HG03175 (cell line): ENCODE data around the gene GRM8.

ENCODE experiments used
- ATAC-seq: cut with Tn5 transposase; IDR thresholded peaks from one replicate; pipeline ENCODE4 v1.9.1; 2021; ENCODE audit warnings: mild to moderate bottlenecking, moderate library complexity; ENCODE audit not compliant: unreplicated experiment

GRM8 gene

DNA sequence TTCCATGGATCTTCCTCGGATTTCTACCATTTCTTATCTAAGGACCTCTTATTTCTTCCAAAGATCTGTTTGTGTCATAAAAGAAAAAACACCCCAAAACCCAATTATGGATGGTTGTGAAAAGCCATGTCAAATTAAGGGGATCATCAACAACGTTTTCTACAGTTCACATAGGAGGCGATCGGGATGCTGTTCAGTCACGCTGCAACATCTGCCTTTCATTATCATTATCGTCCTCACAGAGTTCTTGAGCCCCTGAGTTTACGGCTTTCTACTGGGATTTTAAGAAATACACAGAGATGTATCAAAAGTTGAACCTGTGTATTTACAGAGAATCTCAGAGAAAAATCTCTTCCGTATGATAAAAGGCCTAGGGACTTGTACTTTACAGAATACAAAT, 101.4 kb downstream of the GRM8 start:
- ATAC-seq, result no peak

GRCh38 chr7:127150543-127150942, 102.2 kb downstream of the GRM8 start:
- no peak for ATAC-seq

GRCh38 chr7:127146746-127147536, 105.8 kb downstream of the GRM8 start:
- ATAC-seq, result no peak

DNA sequence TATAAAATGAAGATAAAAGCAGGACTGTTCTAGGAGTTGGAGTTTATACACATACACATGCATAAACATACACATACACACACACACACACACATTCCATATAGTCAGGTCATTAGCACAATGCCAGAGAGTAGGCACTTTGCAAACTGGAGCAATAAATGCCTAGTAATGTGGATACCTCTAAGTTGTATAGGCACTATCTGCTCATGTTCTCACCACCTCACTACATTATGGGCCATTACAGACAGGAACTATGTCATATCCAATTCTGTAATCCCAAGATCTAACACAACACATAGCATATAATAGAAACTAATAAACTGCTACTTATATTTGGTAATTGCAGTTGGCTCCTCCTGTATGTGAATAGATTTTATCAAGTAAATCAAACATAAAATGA, 115.6 kb downstream of the GRM8 start:
- ATAC-seq, result no peak

DNA sequence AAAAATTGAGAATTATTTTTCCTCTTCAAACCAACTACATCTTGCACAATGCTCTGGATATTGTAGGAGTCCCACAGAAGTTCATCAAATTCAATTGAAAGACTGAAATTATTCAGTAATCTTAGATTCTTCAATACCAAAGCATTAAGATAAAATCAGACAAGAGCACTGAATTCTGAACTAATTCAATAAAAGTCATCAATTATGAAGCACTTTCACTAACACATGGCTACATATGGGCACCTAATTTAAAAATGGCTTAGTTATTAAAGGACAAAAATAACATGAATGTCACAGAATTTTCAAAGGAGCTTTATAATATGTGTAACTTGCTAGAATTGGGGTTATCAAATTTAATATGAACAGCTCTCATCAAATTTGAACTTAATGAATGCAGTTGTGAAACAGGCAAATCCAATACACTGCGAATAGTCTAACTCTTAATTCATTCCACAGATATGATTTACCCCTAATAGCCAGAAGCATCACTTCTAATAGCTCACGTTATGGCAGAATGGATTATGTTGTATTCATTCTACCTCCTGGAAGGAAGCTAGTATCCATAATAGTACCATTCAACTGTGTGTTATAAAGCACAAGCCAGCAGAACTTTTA, 116.8 kb downstream of the GRM8 start:
- ATAC-seq, result no peak

DNA sequence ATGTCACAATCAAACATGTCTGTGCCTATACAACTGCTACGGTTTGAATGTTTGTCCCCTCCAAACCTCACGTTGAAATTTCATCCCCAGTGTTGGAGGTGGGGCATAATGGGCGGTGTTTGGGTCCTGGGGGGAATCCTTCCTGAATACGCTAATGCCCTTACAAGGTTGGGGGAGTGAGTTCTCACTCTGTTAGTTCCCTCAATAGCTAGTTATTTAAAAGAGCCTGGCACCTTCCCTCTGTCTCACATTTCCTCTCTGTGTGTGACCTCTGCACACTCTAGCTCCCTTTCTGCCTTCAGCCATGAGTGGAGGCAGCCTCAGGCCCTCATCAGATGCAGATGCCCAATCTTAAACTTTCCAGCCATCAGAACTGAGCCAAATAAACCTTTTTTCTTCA, 129.5 kb downstream of the GRM8 start:
- ATAC-seq, result no peak

DNA sequence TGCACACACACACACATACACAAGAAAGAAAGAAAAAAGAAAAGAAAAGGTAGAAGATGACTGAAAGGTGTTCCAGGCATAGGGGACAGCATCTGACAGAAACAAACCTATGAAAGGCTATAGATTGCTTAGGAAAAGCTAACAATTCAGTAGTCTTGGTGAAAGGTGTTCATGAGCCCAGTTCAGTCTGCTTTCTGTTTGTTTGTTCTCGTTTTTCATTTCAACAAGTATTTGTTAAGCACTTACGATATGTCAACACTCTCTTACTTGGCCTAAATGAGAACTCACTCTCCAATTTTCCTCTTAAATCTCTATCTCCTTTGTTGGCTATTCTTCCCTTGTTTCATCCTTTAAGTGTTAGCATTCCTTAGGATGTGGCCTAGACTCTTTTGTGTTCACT, 133.2 kb downstream of the GRM8 start:
- ATAC-seq, result no peak

DNA sequence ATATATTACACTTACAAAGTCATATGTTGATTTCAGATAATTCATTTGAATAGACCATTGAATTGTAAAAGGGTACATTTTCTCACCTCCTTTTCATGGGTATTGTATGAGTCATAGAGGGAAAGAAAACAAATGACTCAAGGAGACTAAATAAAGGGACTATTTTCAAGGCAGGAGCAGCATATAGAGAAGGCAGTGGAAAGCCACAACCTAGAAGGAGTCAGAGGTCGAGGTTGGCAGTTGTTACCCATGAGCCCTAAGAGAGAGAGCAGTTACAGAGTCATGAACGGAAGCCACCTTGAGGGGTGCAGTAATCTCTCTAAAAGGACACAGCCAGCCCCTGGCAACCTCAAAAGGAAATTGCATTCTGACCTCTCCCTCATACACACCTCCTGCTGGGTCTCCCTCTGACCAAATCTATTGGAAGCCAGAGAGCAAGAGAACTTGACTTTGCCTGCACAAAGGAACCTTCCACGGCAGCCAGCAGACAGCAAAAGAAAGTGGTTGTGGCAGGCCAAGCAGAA, 137.9 kb downstream of the GRM8 start:
- peak; percentile 47 for ATAC-seq

- peak; percentile 85 for ATAC-seq
Observed at GRCh38 chr7:127107601-127108007, 145.1 kb downstream of the GRM8 start.

DNA sequence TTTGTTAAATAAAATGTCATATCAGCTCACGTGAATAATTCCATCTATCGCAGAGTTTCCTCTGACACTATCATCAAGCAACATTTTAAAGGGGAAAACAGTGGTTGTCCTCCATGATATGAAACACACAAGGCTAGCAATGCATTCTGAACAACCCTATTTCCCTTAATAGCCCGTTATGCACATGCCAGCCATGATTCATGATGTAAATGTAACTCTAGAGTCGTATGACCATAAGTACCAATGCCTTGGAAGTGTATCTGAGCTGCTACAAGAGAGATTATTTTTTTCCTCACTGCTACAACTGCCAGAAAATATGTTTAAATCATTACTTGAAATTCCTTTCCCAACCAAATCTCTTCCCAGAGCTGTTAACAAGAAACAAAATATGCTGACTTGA, 159.4 kb downstream of the GRM8 start:
- ATAC-seq, result no peak

DNA sequence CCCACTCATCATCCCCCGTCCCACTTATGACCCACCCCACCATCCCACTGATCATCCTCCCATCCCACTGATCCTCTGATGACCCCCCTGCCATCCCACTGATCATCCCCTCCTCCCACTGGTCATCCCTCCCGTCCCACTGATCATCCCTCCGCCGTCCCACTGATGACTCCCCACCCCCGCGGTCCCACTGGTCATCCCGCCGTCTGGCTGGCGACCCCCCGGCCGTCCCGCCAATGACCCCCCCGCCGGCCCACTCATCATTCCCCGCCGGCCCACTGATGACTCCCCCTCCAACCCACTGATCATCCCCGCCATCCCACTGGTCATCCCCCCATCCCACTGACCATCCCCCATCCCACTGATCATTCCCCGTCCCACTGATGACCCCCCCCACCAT, 161.1 kb downstream of the GRM8 start:
- ATAC-seq, result no peak

GRCh38 chr7:127089146-127089545, 163.6 kb downstream of the GRM8 start:
- no peak for ATAC-seq

- ATAC-seq, result no peak
Observed at GRCh38 chr7:127081539-127081938, 171.2 kb downstream of the GRM8 start.

DNA sequence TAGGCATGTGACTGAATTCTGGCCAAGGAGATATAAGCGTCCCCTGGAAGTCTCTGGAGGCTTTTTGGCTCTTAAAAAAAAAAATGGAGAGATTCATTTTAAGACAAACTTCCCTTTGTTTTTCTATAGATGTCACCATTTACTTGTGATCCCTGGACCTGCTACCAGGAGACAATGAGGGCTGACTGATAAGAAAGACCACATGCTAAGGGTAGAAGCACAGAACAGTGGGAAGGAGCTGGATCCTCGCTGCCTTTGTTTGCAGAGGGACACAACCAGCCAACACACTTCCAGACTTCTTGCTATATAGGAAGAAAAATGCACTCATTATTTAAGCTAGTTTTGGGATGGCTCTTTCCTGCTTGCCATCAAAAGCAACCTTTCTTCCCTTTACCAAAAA, 172.2 kb downstream of the GRM8 start:
- ATAC-seq, result no peak

DNA sequence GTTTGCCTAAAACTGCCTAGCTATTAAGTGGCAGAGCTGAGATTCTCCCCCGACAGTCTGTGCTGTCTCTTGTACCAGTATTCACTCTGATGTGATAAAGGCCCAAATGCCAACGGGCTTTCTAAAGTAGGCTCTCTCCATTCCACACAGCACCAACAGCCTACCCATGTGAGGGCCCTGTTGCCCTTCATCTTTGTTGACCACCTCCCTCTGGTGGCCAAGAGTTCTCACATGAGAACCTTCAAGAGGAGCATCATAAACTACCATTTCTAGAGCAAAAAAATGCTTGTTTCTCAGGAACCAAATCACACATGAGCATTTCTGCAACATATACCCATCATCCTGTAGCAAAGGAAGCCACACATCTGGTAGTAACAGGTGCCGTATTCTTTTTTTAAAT, 185.8 kb downstream of the GRM8 start:
- no peak for ATAC-seq

GRCh38 chr7:127059475-127059874, 193.3 kb downstream of the GRM8 start:
- no peak for ATAC-seq

DNA sequence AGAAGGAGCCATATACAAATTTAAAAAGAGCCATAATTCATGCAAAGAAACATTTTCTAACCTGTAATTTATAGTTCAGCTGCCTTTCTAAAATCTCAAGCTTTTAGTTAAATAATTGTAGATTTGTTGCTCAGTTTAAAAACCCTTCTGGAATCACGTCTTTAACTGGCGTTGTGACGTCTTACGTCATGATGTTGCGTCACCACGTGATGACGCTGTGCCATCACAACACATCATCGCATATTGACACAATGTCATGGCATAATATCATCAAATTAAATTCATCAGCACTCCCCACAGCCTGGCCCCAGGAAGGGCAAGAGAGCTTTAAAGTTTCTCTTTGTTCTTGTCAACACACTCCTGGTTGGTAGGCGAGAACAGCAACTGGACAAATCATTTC, 194.8 kb downstream of the GRM8 start:
- ATAC-seq, result no peak

DNA sequence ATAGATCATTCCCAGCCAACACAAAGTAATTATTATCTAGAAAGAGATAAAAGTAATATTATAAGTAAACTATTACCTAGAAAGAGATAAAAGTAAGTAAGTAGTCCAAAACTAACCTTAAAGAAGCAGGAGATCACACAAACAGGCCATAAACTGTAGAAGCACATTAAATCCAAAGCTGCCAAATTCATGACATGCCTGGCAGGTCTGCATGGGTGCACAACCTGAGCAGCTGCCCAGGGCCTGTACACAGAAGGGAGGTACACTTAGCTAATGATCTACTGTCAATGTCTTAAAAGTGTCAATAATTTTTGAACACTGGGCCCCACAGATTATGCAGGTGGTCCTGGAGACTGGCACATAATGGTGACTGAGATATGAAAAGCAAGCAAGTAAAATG, 196.5 kb downstream of the GRM8 start:
- ATAC-seq, result no peak

GRCh38 chr7:127047521-127047920, 205.2 kb downstream of the GRM8 start:
- no peak for ATAC-seq

- ATAC-seq, result no peak
Observed at GRCh38 chr7:127041689-127042452, 210.9 kb downstream of the GRM8 start.

DNA sequence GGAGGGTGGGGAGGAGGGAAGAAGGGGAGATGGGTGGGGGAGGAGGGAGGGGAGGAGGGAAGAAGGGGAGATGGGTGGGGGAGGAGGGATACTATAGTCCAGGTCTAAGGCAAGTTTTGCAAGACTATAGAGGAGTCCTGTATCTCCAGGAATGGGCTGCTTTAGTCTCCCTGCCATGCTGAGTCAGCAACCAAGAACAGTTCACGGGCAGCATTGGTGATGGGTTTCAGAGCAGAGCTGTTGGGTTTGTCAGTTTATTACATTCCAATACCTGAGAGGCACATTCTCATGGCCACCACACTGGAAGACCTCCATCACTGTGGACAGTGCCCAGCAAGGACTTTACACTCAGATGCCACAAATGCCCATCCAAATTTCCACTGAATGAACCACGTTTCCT, 212.7 kb downstream of the GRM8 start:
- no peak for ATAC-seq

DNA sequence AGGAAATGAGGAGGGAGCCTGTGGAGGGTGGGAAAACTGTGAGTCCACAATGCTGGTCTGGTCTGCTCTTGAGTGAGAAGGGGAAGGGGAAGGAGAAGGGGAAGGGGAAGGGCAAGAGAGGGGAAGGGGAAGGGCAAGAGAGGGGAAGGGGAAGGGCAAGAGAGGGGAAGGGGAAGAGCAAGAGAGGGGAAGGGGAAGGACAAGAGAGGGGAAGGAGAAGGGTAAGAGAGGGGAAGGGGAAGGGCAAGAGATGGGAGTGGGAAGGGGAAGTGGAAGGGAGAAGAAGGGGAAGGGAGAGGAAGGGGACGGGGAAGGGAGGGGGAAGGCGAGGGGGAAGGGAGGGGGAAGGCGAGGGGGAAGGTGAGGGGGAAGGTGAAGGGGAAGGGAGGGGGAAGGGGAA, 213.2 kb downstream of the GRM8 start:
- no peak for ATAC-seq
